Astrocyte of the cerebellum (primary cell): ENCODE measurements around the gene SAFB.
A peak's percentile ranks its signal among the peaks of the same experiment; 100 is the strongest.

ENCODE experiments used
- DNase-seq: peaks from one replicate; pipeline ENCODE4 v3.0.0-alpha.2; 2011; ENCODE audit warnings: low read depth
- H3K4me3 ChIP-seq: 2 replicates; pipeline ENCODE4 v1.5.1; 2011; ENCODE audit warnings: mild to moderate bottlenecking, low read depth, low read length, moderate library complexity
- in situ Hi-C: cut with HindIII; loops from 2 replicates; pipeline ENCODE4 v1.10.0; 2017; ENCODE audit warnings: low sequenced_read_pairs
- TF ChIP-seq, protein P1 (sequence below): IDR thresholded peaks from 2 replicates; pipeline ENCODE4 v1.5.1; 2012; ENCODE audit warnings: low read length, low read depth, moderate library complexity, mild to moderate bottlenecking; ENCODE audit errors: missing control alignments

SAFB gene

DNA sequence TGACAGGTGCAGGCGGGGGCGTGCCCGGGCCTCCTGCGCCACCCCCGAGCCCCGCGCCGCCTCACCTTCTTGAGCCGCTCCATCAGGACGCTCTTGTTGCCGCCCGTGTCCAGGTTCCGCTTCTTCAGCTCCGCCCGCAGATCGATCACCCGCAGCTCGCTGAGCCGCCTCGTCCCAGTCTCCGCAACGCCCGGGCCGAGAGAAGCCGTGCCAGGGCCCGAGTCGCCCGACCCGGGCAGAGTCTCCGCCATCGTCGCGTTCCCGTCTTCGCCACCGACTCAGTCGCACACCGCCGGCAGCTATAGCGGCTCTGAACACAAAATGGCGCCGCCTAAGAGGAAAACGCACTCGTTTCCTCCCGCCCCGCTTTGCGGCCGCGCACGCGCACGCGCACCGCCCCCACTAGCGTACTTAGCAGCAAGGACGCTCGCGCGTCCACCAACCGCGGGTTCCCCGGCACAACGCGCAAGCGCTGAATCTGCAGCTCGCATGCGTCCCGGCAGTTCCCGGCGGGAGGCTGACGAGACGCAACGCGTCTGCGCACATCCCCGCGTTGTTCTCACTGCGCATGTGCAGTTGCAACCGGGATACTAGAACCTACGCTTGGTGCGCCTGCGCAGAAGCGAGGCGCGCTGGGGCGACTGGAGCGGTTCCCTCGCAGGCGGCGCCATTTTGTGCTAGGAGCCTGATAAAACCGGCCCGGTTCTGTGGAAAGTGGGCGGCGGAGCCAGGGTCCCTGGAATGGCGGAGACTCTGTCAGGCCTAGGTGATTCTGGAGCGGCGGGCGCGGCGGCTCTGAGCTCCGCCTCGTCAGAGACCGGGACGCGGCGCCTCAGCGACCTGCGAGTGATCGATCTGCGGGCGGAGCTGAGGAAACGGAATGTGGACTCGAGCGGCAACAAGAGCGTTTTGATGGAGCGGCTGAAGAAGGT, at the start of gene SAFB, which contains the start of gene SAFB2:
Gene SAFB (plus strand): TSS at position 619 of the 932 bp plus-strand sequence. CDS start 123 bp downstream, at position 742.
Gene SAFB2 (minus strand): TSS at position 312 of the 932 bp plus-strand sequence. CDS start 61 bp downstream, at position 251.
- in situ Hi-C loops = no loop called here
- peak within 1 kb of the TSS; percentile 88 for H3K4me3 ChIP-seq
- DNase-seq = peak; percentile 99
- TF ChIP-seq, protein P1, sequence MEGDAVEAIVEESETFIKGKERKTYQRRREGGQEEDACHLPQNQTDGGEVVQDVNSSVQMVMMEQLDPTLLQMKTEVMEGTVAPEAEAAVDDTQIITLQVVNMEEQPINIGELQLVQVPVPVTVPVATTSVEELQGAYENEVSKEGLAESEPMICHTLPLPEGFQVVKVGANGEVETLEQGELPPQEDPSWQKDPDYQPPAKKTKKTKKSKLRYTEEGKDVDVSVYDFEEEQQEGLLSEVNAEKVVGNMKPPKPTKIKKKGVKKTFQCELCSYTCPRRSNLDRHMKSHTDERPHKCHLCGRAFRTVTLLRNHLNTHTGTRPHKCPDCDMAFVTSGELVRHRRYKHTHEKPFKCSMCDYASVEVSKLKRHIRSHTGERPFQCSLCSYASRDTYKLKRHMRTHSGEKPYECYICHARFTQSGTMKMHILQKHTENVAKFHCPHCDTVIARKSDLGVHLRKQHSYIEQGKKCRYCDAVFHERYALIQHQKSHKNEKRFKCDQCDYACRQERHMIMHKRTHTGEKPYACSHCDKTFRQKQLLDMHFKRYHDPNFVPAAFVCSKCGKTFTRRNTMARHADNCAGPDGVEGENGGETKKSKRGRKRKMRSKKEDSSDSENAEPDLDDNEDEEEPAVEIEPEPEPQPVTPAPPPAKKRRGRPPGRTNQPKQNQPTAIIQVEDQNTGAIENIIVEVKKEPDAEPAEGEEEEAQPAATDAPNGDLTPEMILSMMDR = no peak

DNA sequence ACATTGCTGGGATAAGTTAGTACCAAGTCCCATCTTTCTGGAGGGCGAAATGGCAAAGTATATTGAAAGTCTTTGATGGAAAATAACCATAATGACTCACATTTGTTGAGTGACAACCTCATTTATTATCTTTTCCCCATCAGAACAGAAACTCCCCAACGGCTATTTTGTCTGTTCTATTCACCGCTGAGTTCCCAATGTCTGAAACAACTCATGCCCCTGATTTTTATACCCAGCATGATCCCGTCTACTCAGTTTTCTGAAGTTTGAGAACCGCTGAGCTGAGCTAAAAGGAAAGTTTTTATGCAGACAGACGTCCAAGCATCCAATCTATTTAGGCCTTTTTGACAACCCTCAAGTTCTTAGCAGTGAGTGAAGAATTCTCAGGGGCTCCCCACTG, 47.3 kb upstream of the SAFB start:
- in situ Hi-C loops = no loop called here
- TF ChIP-seq, protein P1 = no peak
- H3K4me3 ChIP-seq = no peak overlapping the region
- no peak for DNase-seq

DNA sequence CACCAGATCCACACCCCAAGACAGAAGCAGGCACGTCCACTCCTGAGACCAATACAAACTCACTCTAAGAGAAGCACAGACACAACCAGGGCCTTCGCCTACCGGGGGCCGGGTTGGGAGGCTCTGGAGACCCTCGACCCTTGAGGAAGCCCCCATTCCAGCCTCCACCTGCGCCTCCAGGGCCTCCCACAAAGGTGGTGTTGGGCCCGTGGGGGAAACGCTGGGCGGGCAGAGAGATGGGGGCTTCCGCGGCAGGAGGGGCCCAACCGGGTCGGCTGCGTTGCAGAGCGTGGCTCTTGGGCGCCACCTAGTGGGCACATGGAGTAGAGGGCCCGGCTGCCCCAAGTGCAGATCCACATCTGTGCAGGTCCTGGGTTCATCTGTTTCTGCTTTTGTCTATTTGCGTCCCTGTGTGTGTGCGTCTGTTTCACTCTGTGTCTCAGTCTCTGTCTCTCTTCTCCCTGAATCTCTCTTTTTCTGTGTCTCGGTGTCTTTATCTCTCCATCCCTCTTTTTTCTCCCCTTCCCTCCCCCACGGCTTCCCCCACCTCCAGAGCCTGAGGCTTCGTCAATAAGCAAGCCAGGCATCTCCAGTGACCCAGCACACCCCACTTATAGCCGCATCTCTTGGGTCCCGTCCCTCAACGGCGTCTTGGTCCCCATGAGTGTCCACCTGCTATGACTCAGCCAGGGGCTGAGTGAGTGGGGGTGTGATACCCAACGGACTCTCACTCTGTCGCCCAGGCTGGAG, 44.6 kb upstream of the SAFB start:
- DNase-seq = no peak
- TF ChIP-seq, protein P1 = peak; percentile 95
- in situ Hi-C loops = no loop called here
- H3K4me3 ChIP-seq = no peak overlapping the region

DNA sequence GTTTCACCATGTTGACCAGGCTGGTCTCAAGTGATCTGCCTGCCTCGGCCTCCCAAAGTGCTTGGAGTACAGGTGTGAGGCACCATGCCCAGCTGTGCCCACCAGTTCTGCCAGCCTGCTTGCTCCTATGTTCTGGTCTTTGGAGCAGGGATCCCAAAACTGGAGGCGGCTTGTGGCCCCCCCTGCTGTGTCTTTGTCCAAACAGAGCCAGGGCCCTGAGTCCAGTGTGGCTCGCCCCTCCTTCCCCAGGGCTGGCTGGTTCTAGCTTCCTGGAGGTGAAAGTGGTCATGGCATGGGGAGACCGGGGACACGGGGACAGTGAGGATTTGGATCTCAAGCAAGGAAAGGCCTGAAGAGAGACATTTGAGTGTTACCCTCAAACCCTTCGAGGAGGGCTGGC, 43.6 kb upstream of the SAFB start:
- no peak overlapping the region for H3K4me3 ChIP-seq
- no peak for DNase-seq
- TF ChIP-seq, protein P1 = no peak
- in situ Hi-C loops = no loop called here

DNA sequence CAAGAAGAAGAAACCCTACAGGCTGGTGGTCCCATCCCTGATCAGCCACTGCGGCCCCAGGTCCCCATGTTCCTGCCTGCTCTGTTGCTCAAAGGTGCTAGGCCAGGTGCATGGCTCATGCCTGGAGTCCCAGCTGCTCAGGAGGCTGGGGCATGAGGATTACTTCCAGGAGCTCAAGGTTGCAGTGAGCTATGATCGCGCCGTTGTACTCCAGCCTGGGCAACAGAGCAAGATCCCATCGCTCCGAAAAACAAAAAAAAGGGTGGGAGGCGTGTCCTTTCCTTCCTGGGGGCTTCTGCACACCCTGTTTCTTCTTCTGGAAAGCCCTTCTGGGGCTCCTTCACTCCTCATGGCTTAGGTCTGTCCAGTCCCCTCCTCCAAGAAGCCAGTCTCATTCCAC, 43.2 kb upstream of the SAFB start:
- TF ChIP-seq, protein P1 = no peak
- in situ Hi-C loops = loop anchor here (10.0 kb wide), 2 partner anchors 325 to 525 kb away; no protein-coding TSS in a partner anchor
- DNase-seq = no peak
- H3K4me3 ChIP-seq = no peak overlapping the region

DNA sequence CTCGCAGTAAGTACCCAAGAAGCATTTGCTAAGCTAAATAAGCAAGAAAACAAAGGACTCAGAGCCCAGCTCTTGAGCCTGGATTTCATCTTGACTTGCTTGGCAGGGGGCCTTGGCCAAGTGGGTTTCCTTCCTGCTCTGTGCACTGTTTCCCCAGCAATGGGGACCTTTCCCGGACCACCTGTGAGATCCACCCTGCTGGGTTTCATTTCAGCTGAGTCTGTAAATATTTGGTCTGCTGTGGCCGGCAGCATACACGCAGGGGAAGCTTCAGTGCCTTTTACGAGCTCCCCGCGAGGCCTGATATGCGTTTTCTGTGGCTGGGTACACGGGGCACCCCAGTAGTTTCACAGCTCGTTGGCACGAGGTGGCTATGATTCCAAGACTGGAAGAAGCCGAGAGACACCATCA, 42.7 kb upstream of the SAFB start:
- in situ Hi-C loops = loop anchor here (10.0 kb wide), 2 partner anchors 325 to 525 kb away; no protein-coding TSS in a partner anchor

More for the DNA sequence above, 42.7 kb upstream of the SAFB start:
- H3K4me3 ChIP-seq = no peak overlapping the region
- TF ChIP-seq, protein P1 = no peak
- no peak for DNase-seq
